ENCODE measurements around the gene OTULIN.

The OTULIN gene

DNA sequence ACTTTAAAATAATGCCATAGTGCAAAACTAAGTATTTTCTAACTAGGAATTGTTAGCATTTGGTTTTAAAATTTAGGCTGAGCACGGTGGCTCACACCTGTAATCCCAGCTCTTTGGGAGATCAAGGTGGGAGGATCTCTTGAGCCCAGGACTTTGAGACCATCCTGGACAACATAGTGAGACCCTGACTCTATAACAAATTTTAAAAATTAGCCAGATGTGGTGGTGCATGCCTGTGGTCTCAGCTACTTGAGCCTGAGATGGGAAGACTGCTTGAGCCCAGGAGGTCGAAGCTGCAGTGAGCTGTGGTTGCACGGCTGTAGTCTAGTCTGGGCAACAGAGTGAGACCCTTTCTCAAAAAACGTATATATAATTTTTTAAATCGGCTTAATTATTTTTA is 4.9 kb downstream of the OTULIN start:
- DNase-seq = no peak

- DNase-seq = no peak
Observed at GRCh38 chr5:14669975-14670374, 5.5 kb downstream of the OTULIN start.

DNA sequence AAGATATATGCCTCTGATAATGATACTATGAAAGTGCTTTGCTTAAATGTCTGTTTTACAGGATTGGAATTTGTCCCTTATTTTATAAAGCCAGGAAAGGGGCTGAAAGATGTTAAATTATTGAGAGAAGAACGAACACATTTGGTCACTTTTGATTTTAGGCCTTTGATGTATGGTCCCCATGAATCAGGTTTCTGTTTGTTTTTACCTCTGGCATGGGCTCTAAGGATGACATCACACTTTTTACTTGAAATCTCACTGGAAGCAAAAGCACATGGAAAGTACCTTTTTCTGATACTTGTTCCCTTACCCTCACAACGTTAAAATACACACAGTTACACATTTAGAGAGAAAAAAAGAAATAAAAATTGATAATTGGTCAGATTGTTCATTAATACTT is 6.9 kb downstream of the OTULIN start:
- no peak for DNase-seq

GRCh38 chr5:14672082-14672481 is 7.6 kb downstream of the OTULIN start:
- DNase-seq = no peak

DNA sequence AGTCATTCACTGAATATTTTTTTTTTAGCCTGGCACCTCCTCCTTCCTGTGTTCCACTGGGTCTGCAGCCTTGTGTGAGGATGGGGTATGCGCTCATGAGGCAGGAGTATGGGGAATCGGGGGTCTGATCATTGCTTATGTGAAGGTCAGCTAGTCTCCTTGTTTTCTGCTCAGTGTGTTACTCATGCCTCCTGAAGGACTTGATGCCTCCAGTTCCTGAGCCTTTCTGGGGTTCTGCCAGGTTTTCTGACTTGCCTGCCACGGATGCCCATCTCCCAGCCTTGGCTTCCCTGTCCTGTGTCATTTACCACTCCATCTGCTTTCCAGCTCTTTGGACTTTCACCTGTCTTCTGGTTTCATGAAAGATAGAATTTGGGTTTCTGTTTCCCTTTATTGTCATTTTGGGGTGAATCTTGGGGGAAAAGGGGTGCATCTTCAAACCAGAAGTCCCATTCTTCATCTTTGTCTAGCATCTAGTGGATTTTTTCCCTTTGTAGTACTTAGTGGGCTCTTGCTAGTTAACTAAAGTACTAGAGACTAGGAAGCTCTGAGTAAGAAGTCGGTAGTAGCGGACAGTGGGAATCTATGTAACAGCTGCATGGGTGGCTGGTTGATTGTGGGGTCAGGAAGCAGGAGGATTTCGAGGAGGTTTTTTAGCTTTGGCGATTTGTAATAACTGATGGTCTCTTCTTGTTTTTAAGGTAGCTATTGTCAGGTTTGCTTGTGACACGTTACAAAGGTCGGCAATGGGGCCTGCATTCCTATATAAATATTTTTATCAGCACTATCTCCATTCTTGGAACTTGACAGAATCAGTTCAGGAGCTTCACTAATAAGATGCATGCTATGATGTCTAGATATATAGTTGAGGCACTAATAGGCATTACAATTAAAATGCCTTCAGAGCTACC is 8.2 kb downstream of the OTULIN start:
- no peak for DNase-seq

- no peak for DNase-seq
Observed at GRCh38 chr5:14673443-14673842, 8.9 kb downstream of the OTULIN start.

- no peak for DNase-seq
Observed at GRCh38 chr5:14674983-14675854, 10.7 kb downstream of the OTULIN start.

DNA sequence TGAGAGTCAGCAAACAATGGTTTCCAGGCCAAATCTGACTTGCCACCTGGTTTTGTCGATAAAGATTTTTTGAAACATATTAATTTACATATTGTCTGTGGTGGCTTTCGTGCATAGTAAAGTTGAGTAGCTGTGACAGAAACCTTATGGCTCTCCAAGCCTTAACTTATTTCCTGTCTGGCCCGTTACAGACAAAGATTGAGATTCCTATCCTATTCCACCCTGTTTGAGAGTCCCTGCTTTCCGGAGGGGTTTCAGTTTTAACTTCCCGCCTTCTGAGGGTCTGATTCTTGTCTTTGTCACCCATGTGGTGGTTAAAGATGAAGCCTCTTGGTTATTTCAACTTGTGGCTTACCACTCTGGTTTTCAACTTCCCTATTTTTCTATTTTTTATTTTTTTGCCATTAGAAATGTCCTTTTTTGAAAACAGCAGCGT is 11.4 kb downstream of the OTULIN start:
- no peak for DNase-seq

DNA sequence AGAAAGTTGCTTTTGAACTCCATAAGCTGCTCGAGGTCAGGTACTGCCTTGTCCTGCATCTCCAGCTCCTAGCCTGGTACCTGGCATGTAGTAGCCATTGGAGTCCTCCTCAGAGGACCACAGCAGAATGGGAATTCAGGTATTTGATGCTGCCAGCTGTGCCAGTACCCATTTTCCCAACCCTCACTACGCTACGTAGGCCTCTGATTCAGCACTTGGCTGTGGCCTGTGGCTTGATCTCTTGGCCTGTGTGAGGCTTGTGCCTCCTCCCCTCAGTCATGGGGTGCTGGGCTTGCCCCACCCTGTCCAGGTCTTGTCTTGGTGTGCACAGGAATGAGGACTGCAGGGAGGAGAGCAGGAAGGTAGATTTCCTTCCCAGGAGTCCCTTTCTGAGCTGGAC is 11.8 kb downstream of the OTULIN start:
- no peak for DNase-seq

DNA sequence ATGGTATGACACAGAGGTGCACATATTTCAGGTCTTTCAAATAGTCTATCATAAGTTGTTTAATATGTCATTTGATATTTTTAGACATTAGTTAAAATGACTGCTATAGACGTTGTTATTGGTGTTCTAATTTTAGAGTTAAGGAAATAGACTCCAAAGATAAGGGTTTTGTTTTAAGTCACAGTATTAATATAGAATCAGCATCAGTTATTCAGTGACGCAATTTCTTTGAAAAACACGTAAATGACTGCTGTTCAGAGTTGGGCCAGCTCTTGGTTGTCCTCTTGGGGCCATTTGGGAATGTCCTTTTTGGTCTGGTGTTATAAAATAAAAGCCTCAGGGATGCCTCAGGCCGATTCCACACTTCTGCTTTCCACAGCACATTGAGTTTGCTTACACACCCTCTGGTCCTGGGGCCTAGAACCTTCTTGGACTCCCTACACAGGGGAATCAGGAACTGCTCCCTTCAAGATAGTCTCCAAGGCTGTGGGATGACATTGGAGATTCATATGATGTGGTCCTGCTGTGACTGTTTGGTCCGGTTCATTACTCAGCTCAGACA is 14.3 kb downstream of the OTULIN start:
- no peak for DNase-seq

DNA sequence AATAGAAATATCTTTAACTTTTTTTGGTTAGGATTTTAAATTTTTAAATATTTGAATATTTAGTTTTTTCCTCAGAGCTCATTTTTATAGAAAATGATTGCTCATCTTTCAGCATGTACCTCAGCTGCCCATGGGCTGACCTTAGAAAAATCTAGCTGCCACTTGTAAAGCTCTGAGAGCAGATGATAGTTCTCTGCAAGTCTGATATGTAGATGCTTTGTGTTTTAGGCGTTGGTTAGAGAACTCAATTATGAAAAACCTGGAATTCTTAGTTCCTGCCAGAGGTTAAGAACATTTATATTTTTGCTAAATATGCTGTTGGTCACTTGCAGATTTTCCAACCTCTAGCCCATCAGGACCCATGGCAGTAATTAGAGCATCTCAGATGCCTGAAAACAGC is 15.1 kb downstream of the OTULIN start:
- no peak for DNase-seq

GRCh38 chr5:14681236-14681752 is 16.8 kb downstream of the OTULIN start:
- no peak for DNase-seq

- no peak for DNase-seq
Observed at GRCh38 chr5:14683906-14684455, 19.5 kb downstream of the OTULIN start.

- no peak for DNase-seq
Observed at GRCh38 chr5:14684757-14685156, 20.2 kb downstream of the OTULIN start.

DNA sequence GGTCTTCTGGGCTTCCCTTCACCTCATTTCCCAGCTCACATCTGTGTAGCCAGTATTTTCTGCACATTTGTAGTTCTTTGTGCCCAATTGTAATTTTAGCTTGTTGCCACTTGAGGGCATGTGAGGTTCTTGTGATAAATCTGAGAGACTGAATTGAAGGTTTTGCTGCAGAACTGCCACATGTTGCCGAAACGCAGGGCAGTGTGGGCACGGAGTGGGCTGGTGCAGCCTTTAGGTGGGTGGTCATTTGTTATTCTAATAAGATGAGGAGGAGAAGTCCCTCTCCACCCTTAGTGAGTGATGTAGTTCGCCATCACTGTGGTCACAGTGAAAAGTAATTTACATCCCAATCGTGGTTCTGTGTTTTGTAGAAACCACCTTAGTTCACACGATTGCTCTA is 21.2 kb downstream of the OTULIN start:
- no peak for DNase-seq

GRCh38 chr5:14686517-14686916 is 22.0 kb downstream of the OTULIN start:
- no peak for DNase-seq

DNA sequence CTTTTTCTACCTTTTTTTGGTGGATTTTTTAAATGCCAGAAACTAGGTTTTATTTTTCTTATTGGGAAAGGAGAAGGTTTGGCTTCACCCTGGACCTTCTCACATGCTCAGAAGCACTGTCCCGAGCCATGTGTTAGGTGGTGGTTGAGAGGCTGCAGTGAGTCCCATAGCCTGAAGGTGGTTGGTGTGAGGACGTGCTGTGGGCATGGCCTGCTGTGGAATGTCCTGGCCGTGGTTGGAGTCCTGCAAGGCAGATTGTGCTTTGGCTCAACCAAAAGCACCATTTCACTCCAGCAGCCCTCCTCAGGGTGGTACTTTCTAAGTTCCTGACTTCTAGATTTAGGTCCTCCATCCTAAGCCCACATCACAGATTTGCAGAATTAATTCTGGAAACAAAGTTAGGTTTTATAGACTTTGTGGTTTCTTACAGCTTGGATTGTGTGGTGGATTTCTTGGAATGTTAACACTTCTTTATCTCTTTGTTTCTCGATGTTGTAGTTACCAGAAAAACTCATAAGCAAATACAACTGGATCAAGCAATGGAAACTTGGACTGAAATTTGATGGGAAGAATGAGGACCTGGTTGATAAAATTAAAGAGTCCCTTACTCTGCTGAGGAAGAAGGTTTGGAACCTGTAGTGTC is 22.6 kb downstream of the OTULIN start:
- no peak for DNase-seq

- DNase-seq = no peak
Observed at GRCh38 chr5:14693070-14693469, 28.6 kb downstream of the OTULIN start.

DNA sequence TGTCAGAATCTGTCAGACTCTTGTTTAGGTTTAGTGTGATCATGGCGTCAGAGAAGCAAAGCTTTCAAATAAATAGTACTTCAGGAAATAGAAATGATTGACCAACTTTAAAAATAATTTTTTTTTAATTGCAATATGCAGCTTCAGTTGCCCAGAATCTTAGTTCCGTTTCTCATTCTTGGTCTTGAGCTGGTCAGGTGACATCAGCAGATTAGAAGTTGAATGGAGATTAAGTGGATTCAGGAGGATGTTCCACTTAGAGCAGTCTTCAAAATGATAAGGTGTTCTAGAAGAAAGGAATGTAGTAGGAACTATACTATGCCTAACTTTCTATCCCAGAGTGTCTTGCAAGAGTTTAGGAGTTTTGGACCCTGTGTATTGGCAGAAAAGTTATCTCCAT is 30.6 kb downstream of the OTULIN start:
- no peak for DNase-seq

DNA sequence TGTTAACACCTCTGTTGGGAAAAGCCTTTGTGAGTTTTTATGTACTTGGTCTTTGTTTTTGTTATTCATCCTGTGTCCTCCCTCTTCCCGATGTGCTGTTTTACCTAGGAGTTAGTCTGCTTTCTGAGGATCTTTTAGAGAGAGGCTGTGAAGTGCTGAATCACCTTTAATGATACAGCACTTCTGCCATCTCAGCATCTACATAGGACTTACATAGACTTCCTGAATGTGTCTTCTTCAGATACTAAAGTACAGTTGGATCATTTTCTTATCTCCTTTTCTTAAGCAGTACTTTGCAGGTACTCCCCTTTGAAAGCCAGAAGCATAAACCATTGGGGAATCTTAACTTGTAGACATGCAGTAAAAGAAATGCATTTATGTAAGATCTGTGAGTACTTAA is 31.5 kb downstream of the OTULIN start:
- no peak for DNase-seq

DNA sequence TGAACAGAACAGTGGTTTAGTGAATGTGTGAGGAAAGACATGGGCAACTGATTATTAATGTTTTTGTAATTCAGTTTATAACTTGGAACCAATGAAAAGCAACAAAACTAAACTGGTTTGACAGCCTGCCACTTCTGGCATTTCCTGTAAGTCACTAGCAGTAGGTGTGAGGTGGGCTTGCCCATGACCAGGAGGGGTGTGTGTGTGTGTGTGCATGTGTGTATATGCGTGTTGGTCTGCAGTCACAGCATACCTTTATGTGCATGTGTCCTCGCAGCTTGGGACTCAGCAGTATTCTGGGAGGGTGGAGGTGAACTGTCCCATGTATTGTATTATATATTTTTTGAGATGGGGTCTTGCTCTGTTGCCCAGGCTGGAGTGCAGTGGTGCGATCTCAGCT is 32.3 kb downstream of the OTULIN start:
- DNase-seq = no peak

DNA sequence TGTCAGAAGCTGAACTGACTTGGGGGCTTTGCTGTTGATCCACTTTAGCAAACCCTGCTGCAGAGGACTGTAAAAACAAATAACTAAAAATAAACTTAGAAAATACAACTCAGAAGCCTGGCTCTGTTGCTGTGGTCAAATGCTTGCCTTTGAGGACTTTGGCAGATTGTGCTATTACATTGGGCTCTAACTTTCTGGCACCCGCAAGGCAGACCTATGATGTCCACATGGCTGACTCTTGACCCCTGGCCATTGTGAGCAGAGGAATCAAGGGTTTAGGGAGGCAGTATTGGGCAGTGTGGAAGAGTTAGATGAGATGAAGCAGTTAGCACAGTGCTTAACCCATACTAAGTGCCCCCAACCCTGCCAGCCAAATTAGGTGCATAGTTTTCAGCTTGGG is 34.0 kb downstream of the OTULIN start:
- DNase-seq = no peak

DNA sequence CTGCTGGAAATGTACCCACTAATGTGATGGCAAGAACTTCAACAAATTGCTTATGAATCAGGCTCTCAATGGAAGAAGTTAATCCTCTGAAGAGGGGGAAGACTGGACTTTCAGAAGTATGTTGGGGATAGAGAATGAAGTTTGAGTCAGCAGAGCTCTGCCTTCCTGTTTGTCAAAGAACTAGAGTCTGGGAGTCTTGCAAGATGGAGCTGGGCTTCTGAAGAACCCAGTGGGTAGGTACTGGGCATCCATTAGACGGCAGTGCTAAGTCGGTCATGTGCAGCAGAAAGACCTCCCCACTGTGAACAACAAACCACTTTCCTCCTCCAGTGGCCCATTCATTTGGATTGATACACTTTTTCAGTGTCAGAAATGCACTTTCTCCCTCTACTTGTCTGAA is 34.6 kb downstream of the OTULIN start:
- DNase-seq = no peak
